Right atrium auricular region (tissue), 2 donors: ENCODE measurements around the gene HOXB5. TPM values are rescaled to one million over a fixed set of nuclear protein-coding genes. Genes with fewer than 3 reads are reported as not detected.
A peak's percentile ranks its signal among the peaks of the same experiment; 100 is the strongest.

Experiments
- DNase-seq: peaks from one replicate; pipeline ENCODE4 v3.0.0-alpha.2; 2019; ENCODE audit warnings: low spot score
- H3K27ac ChIP-seq, 2 donors: fragments of 200-600 bp; sonication (generic); 1 replicate in 1 of 2; 2 replicates in 1 of 2; pipeline ENCODE4 v1.5.1; 2016 to 2019
- H3K27me3 ChIP-seq, 2 donors: fragments of 200-600 bp; sonication (generic); one replicate each; pipeline versions ENCODE4 v1.5.1 to v1.6.0; 2017 to 2019
- H3K36me3 ChIP-seq: fragments of 200-600 bp; sonication (generic); one replicate; pipeline ENCODE4 v1.5.1; 2016
- H3K4me1 ChIP-seq, 2 donors: fragments of 200-600 bp; sonication (generic); one replicate each; pipeline versions ENCODE4 v1.5.1 to v1.6.0; 2017 to 2019
- H3K4me3 ChIP-seq, 2 donors: fragments of 200-600 bp; sonication (generic); 1 replicate in 1 of 2; 2 replicates in 1 of 2; pipeline ENCODE4 v1.5.1; 2017 to 2019; ENCODE audit warnings: mild to moderate bottlenecking in 1 of 2, moderate library complexity in 1 of 2
- H3K9me3 ChIP-seq, 2 donors: fragments of 200-600 bp; sonication (generic); one replicate each; pipeline ENCODE4 v1.5.1; 2019
- CTCF ChIP-seq, 2 donors: fragments of 200-600 bp; sonication (generic); IDR thresholded peaks; one replicate each; pipeline ENCODE4 v1.5.1; 2019; ENCODE audit warnings: antibody characterized with exemption in 2 of 2
- total RNA-seq, 2 donors: library from RNA; depleted of rRNA; stranded (reverse); fragments of >200 nt; gene quantifications; one replicate each; pipeline ENCODE4 v1.1.0, GENCODE V29; 2016

HOXB5 gene
- total RNA-seq, 2 donors from 2014 or later: not detected

DNA sequence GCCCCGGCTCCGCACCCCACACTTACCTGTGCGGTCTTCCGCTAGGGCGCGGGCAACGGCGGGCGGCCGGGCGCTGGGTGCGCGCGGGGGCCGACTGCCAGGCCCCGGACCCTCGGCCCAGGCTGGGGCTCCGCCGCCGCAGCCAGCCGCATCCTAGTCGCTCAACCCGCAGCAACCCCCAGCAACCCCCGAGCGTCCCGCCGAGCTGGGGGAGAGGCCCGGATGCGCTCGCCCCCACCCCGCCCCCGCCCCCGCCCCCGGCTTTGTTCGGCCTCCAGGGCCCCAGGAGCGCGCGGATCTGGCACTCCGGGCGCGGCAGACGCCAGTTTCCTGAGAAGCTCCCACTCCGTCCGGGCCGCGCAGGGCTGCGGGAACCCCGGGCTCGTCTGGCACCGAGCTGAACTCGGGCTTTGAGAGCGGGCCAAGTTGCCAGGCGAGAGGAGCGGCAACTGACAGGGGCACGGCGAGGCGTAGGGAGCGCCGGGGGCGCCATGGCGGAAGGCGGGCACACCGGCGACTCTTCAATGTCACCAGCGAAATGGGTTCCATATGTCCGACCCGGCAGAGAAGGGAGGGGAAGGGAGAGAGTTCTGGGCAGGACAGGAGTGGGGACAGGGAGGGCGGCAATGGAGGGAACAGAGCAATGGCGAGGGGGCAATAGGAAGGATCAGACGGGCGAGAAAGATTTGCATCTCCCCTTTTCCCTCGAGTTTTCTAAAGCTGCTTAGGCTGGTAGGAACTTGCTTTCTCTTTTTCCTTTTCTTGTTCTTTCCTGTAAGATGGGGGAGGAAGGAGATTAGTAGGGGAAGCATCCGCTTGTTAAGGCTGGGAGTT, 29.2 kb downstream of the HOXB5 start:
- Histone ChIP-seq H3K9me3 (no peaks in the 10 kb centered on the region), H3K27me3 (peaks cover 0 to 18% of the 10 kb centered on the region in 2 donors), H3K4me1 (peaks cover 0 to 8% of the 10 kb centered on the region in 2 donors), H3K4me3 (peak overlapping the region; percentile 34 to 51), H3K27ac (peak overlapping the region; percentile 31 to 65), H3K36me3 (no peaks in the 10 kb centered on the region)
- no peak for DNase-seq
- TF ChIP-seq CTCF (IDR thresholded peaks at IDR 0.05): no peak

DNA sequence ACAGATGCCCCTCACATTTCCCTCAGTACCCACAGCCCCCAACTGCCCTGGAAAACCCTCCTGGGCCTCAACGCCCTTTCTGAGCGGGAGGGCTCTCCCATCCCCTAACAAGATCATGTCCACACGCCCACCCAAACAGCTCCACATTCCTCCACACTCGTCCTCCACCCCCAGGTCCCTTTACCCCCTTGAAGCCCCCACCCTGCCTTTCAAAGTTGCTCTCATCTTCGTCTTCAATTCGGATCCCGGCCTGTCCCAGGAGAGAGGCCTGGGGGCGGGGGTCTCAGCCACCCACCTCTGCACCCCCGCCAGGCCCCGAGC, 29.8 kb downstream of the HOXB5 start:
- Histone ChIP-seq H3K27ac (no peak overlapping the region), H3K4me1 (peaks cover 0 to 8% of the 10 kb centered on the region in 2 donors), H3K4me3 (peak overlapping the region; percentile 34 to 51), H3K9me3 (no peaks in the 10 kb centered on the region), H3K36me3 (no peaks in the 10 kb centered on the region), H3K27me3 (peaks cover 0 to 12% of the 10 kb centered on the region in 2 donors)
- no peak for DNase-seq
- TF ChIP-seq CTCF (IDR thresholded peaks at IDR 0.05): no peak

DNA sequence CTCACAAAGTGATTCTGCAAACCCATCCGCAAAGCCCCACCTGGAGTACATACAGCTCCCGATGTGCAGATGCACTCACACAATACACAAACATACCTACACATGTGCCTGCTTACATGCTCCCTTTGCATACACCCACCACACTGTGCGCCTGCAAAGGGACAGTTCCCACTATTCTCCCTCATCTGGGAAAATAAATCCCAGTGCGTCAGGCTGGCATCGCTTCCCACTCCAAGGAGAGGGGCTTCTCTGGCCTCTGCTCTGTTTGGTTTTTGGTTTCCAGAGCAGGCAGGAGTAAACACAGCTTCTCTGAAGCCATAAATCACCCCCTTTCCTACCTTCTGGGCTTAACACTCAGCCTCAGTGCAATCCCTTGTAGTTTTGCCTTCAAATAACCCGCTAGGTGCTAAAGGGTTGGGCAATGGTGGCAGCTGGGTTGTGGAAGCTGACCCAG, 30.2 kb downstream of the HOXB5 start:
- no peak for DNase-seq
- H3K4me1 ChIP-seq: peaks cover 0 to 8% of the 10 kb centered on the region in 2 donors
- H3K4me3 ChIP-seq: peak overlapping the region; percentile 34 to 51
- TF ChIP-seq CTCF (IDR thresholded peaks at IDR 0.05): no peak
- no peaks in the 10 kb centered on the region for H3K36me3 ChIP-seq
- no peak overlapping the region for H3K27ac ChIP-seq
- H3K9me3 ChIP-seq: no peaks in the 10 kb centered on the region
- H3K27me3 ChIP-seq: peaks cover 0 to 9% of the 10 kb centered on the region in 2 donors

DNA sequence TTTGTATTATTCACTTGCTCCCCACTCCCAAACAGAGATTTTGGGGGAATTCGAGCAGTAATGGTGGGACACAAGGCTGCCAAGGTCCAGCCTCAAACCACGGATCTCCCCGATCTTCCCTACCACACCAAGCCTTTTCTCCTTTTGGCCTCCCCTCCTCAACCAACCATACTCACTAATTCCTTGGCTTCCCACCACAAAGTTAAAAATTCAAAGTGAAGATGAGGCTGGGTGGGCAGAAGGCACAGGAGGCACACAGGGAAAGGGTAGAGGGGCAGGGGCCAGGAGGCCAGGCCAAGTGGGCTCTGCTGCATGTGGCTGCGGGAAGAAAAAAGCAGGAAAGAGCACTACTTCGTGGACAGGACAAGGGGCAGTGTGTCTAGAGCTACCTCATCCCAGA, 30.6 kb downstream of the HOXB5 start:
- Histone ChIP-seq H3K4me1 (peaks cover 0 to 8% of the 10 kb centered on the region in 2 donors), H3K9me3 (no peaks in the 10 kb centered on the region), H3K4me3 (no peak overlapping the region), H3K27me3 (peaks cover 0 to 9% of the 10 kb centered on the region in 2 donors), H3K27ac (no peak overlapping the region), H3K36me3 (no peaks in the 10 kb centered on the region)
- DNase-seq: no peak
- no peak for TF ChIP-seq CTCF (IDR thresholded peaks at IDR 0.05)

DNA sequence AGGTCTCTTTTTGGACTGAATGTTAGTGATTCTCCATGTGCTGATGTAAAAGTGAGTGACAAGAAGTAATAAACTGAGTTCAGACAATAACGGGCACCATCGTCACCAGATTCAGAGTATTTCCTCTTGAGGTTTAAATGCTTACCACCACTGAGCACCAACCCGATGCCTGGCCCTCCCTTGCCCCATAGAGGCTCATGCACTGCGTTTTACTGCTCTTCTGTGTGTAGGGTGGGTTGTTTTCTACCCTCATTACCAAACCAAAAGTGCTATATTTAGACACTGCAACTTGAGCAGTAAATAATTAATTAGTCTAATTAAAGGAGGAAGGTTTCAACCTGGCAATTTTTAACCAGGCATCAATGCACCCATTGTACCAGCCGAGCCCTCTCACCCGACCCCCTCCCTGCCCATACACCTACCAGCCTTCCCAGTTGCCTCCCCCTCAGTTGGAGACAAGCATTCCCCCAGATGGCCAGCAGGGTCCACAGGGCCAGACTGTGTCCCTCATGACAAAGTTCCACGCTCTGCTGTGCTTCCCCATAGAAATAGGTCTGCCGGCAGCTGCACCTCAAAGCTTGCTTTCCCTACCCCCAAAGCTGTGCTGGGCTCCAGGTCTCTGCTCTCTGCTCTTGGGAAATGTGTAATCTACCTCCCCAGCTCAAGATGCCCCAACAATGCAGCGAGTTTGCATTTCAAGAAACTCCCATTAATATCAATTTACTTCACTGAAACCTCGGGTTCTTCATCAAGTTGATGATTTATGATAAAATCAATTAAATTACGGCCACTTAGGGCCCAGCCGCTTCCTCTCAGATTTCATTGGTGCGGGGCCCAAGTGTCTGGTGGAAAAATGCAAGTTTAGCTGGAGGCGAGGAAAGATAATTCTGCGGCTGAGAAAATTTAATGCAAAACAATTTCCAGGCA, 31.4 kb downstream of the HOXB5 start:
- DNase-seq: no peak
- H3K36me3 ChIP-seq: no peaks in the 10 kb centered on the region
- no peaks in the 10 kb centered on the region for H3K9me3 ChIP-seq
- no peak overlapping the region for H3K4me3 ChIP-seq
- H3K4me1 ChIP-seq: peaks cover 0 to 13% of the 10 kb centered on the region in 2 donors
- H3K27me3 ChIP-seq: peaks cover 0 to 9% of the 10 kb centered on the region in 2 donors
- no peak overlapping the region for H3K27ac ChIP-seq
- no peak for TF ChIP-seq CTCF (IDR thresholded peaks at IDR 0.05)
